Thyroid gland (tissue), 4 donors: Measurements from ENCODE around the gene GUK1. TPM values are rescaled to one million over a fixed set of nuclear protein-coding genes. Genes with fewer than 3 reads are reported as not detected.
A peak's percentile ranks its signal among the peaks of the same experiment; 100 is the strongest.

Experiments
- DNase-seq, 2 donors: peaks; one replicate each; pipeline ENCODE4 v3.0.0-alpha.2; 2019
- H3K27ac ChIP-seq, 3 donors: fragments of 200-600 bp; sonication (generic); 1 replicate in 2 of 3; 2 replicates in 1 of 3; pipeline ENCODE4 v1.5.1; 2016 to 2019; ENCODE audit warnings: mild to moderate bottlenecking in 1 of 3, moderate library complexity in 1 of 3
- H3K27me3 ChIP-seq: fragments of 200-600 bp; sonication (generic); one replicate; pipeline ENCODE4 v1.5.1; 2019
- H3K36me3 ChIP-seq, 2 donors: fragments of 200-600 bp; sonication (generic); one replicate each; pipeline ENCODE4 v1.5.1; 2016 to 2019
- H3K4me1 ChIP-seq, 2 donors: fragments of 200-600 bp; sonication (generic); one replicate each; pipeline ENCODE4 v1.5.1; 2017 to 2019
- H3K4me3 ChIP-seq, 3 donors: fragments of 200-600 bp; sonication (generic); replicated peaks in 1 of 3; 1 replicate in 2 of 3; 2 replicates in 1 of 3; pipeline ENCODE4 v1.5.1; 2016; ENCODE audit warnings: mild to moderate bottlenecking in 1 of 3
- H3K9me3 ChIP-seq: fragments of 200-600 bp; sonication (generic); one replicate; pipeline ENCODE4 v1.5.1; 2017
- CTCF ChIP-seq, 6 experiments: fragments of 200-600 bp in 3 of 6; fragments of 450-650 bp in 3 of 6; sonication (generic) in 3 of 6; IDR thresholded peaks; one replicate each; pipeline ENCODE4 v1.5.1; 2016 to 2019; ENCODE audit warnings: antibody characterized with exemption in 6 of 6, mild to moderate bottlenecking in 2 of 6, inconsistent platforms in 1 of 6, moderate library complexity in 1 of 6
- POLR2A ChIP-seq, 2 donors: fragments of 450-650 bp; IDR thresholded peaks; one replicate each; pipeline ENCODE4 v1.6.1; 2017; ENCODE audit warnings: antibody characterized with exemption in 2 of 2, mild to moderate bottlenecking in 2 of 2, moderate library complexity in 1 of 2
- WGBS, 2 donors: methylation state at CpG; one replicate each; pipeline ENCODE4 v1.1.5; 2017; 5-methylcytosine and 5-hydroxymethylcytosine counted together
- intact Hi-C: fragments of 100-400 bp; cut with DNase I; formaldehyde crosslinking; loops from one replicate; pipeline ENCODE4 v1.15.1; 2023
- total RNA-seq, 4 donors: library from RNA; depleted of rRNA; stranded (reverse); fragments of >200 nt; gene quantifications; one replicate each; pipeline ENCODE4 v1.2.3, GENCODE V29; 2016

Gene GUK1
- total RNA-seq, 4 donors from 2014 or later = 157 to 385 (median 283) TPM

- peak; percentile 64 to 71 for DNase-seq
- intact Hi-C loops = no loop called here
- H3K9me3 ChIP-seq = no peaks in the 10 kb centered on the region
- H3K4me1 ChIP-seq = peaks cover 6 to 18% of the 10 kb centered on the region in 2 donors
- peak overlapping the region; percentile 8 to 54 (median 48) for H3K4me3 ChIP-seq
- H3K27me3 ChIP-seq = no peaks in the 10 kb centered on the region
- 23 to 32% methylated on average over 11 to 13 of the region's 26 CpGs for WGBS, 2 donors
- no peak for TF ChIP-seq POLR2A (IDR thresholded peaks at IDR 0.05)
- TF ChIP-seq CTCF (IDR thresholded peaks at IDR 0.05) = peak in 3 of 6 experiments; percentile 19 to 34 (median 28)
- peak overlapping the region; percentile 98 to 99 (median 98) for H3K27ac ChIP-seq
- no peaks in the 10 kb centered on the region for H3K36me3 ChIP-seq
Measured at GRCh38 chr1:228166170-228166936, 26.3 kb downstream of the GUK1 start.

GRCh38 chr1:228168563-228169270 lies 28.6 kb downstream of the GUK1 start:
- H3K27me3 ChIP-seq = no peaks in the 10 kb centered on the region
- WGBS, 2 donors = 86 to 88% methylated on average over 9 to 11 of the region's 12 CpGs
- H3K36me3 ChIP-seq = no peaks in the 10 kb centered on the region
- no peak overlapping the region for H3K27ac ChIP-seq
- TF ChIP-seq CTCF (IDR thresholded peaks at IDR 0.05) (no peak), POLR2A (IDR thresholded peaks at IDR 0.05) (no peak)
- H3K4me3 ChIP-seq = no peak overlapping the region
- no peaks in the 10 kb centered on the region for H3K9me3 ChIP-seq
- peaks cover 6 to 7% of the 10 kb centered on the region in 2 donors for H3K4me1 ChIP-seq
- no peak for DNase-seq
- intact Hi-C loops = no loop called here

DNA sequence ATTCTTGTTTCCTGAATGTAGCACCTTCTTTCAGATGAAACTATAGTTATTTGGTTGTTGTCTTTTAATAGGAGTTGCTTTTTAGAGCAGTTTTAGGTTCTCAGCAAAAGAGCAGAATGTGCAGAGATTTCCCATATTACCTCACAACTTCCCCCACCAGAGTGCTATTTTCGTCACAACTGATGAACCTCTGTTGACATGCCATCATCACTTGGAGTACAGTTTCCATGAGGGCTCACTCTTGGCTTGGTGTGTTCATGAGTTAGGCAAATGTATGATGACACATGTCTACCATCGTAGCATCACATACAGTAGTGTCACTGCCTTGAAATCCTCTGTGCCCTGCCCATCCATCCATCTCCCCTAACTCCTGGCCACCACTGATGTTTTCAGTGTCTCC lies 29.3 kb downstream of the GUK1 start:
- intact Hi-C loops = no loop called here
- Histone ChIP-seq H3K27me3 (no peaks in the 10 kb centered on the region), H3K36me3 (no peaks in the 10 kb centered on the region), H3K4me1 (peaks cover 6 to 7% of the 10 kb centered on the region in 2 donors), H3K4me3 (no peak overlapping the region), H3K9me3 (no peaks in the 10 kb centered on the region), H3K27ac (no peak overlapping the region)
- no peak for TF ChIP-seq POLR2A (IDR thresholded peaks at IDR 0.05)
- no peak for TF ChIP-seq CTCF (IDR thresholded peaks at IDR 0.05)
- 94 to 100% methylated on average over 2 of the region's 2 CpGs for WGBS, 2 donors
- DNase-seq = no peak

DNA sequence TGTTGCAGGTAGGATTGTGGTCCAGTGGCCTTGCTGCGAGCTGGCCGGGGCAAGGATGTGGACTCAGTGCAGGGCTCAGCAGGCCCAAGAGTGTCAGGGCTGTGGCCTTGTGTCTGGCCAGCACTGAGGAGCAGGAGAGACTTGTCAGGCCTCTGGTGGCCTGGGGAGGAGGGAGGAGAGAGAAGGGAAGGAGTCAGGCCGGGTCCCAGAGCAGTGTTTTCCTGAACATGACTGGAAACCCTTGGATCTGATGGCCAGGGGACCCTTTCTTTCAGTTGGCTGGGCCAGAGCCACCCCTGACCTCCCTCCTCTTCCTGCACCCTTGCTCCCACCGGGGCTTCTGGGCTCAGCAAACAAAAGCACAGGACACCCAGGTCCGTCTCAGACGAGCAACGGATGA lies 30.6 kb downstream of the GUK1 start:
- TF ChIP-seq CTCF (IDR thresholded peaks at IDR 0.05) (no peak), POLR2A (IDR thresholded peaks at IDR 0.05) (no peak)
- no peaks in the 10 kb centered on the region for H3K9me3 ChIP-seq
- 90 to 95% methylated on average over 6 to 7 of the region's 7 CpGs for WGBS, 2 donors
- intact Hi-C loops = no loop called here
- no peak overlapping the region for H3K4me3 ChIP-seq
- no peak overlapping the region for H3K27ac ChIP-seq
- H3K4me1 ChIP-seq = peaks cover 6 to 7% of the 10 kb centered on the region in 2 donors
- DNase-seq = no peak
- H3K27me3 ChIP-seq = no peaks in the 10 kb centered on the region
- peaks cover 7 to 9% of the 10 kb centered on the region in 2 donors for H3K36me3 ChIP-seq
